Neural cell (in vitro differentiated cells): ENCODE measurements around the gene ROBO1. TPM values are rescaled to one million over a fixed set of nuclear protein-coding genes. Genes with fewer than 3 reads are reported as not detected.
"Not testable (repeated sequence)": the region's sequence is repeated elsewhere in the genome, so short reads cannot be mapped to it uniquely, and the experiment has no call there.

Experiments used
- H2AFZ ChIP-seq: fragments of 200-600, 300-800 bp; sonication (generic), shearing (Covaris generic); 2 replicates; pipeline ENCODE4 v1.6.0; 2014; ENCODE audit warnings: low read depth, mild to moderate bottlenecking, antibody characterized with exemption, low read length, moderate library complexity
- H3F3A ChIP-seq: fragments of 200-600 bp; shearing (Covaris generic); 2 replicates; pipeline ENCODE4 v1.6.1; 2016; ENCODE audit warnings: mild to moderate bottlenecking, moderate library complexity, mixed read lengths, antibody characterized with exemption, low read length; ENCODE audit not compliant: insufficient read depth, poor library complexity, severe bottlenecking
- H3K27ac ChIP-seq: fragments of 200-600, 300-800 bp; sonication (generic), shearing (Covaris generic); 2 replicates; pipeline ENCODE4 v1.5.1; 2014; ENCODE audit warnings: mild to moderate bottlenecking, low read length, moderate library complexity
- H3K27me3 ChIP-seq: fragments of 300-800, 200-600 bp; sonication (generic), shearing (Covaris generic); 2 replicates; pipeline ENCODE4 v1.6.0; 2014; ENCODE audit warnings: mild to moderate bottlenecking, low read depth, low read length, moderate library complexity; ENCODE audit not compliant: insufficient read depth
- H3K36me3 ChIP-seq: fragments of 300-800, 200-600 bp; sonication (generic), shearing (Covaris generic); 2 replicates; pipeline ENCODE4 v1.5.1; 2014; ENCODE audit warnings: mild to moderate bottlenecking, antibody characterized with exemption, low read length, moderate library complexity; ENCODE audit not compliant: insufficient read depth
- H3K4me2 ChIP-seq: fragments of 300-800, 200-600 bp; sonication (generic), shearing (Covaris generic); 2 replicates; pipeline ENCODE4 v1.6.0; 2014; ENCODE audit warnings: mild to moderate bottlenecking, low read length
- H3K4me3 ChIP-seq: fragments of 300-800, 200-600 bp; sonication (generic), shearing (Covaris generic); 2 replicates; pipeline ENCODE4 v1.5.1; 2014; ENCODE audit warnings: mild to moderate bottlenecking, low read length, moderate library complexity
- H3K79me2 ChIP-seq: fragments of 200-600 bp; shearing (Covaris generic); replicated peaks from 2 replicates; pipeline ENCODE4 v1.6.0; 2014; ENCODE audit warnings: mild to moderate bottlenecking, low read length, moderate library complexity; ENCODE audit not compliant: insufficient read depth
- H3K9ac ChIP-seq: fragments of 300-800, 200-600 bp; sonication (generic), shearing (Covaris generic); 2 replicates; pipeline ENCODE4 v1.6.1; 2016; ENCODE audit warnings: mild to moderate bottlenecking, low read length, mixed read lengths
- H3K9me2 ChIP-seq: fragments of 200-600 bp; shearing (Covaris generic); 2 replicates; pipeline ENCODE4 v1.6.1; 2016; ENCODE audit warnings: mild to moderate bottlenecking, low read length, mixed read lengths; ENCODE audit not compliant: insufficient read depth
- H3K9me3 ChIP-seq: fragments of 200-600, 300-800 bp; sonication (generic), shearing (Covaris generic); 2 replicates; pipeline ENCODE4 v1.6.1; 2016; ENCODE audit warnings: mild to moderate bottlenecking, mixed run types, low read length, moderate library complexity, mixed read lengths
- H4K20me1 ChIP-seq: fragments of 200-600 bp; shearing (Covaris generic); 2 replicates; pipeline ENCODE4 v1.6.1; 2016; ENCODE audit warnings: mild to moderate bottlenecking, mixed run types; ENCODE audit not compliant: insufficient read depth
- CTCF ChIP-seq: fragments of 450-650 bp; IDR thresholded peaks from 2 replicates; pipeline ENCODE4 v1.5.1; 2014; ENCODE audit warnings: antibody characterized with exemption, mild to moderate bottlenecking, moderate library complexity; ENCODE audit not compliant: poor library complexity, severe bottlenecking
- EP300 ChIP-seq: fragments of 450-650 bp; conservative IDR thresholded peaks from 2 replicates; pipeline ENCODE4 v1.6.1; 2014; ENCODE audit warnings: antibody characterized with exemption, mild to moderate bottlenecking, moderate library complexity; ENCODE audit not compliant: poor library complexity, severe bottlenecking
- EZH2 ChIP-seq: fragments of 200-600, 300-800 bp; shearing (Covaris generic), sonication (generic); IDR thresholded peaks from 2 replicates; pipeline ENCODE4 v1.6.1; 2014; ENCODE audit warnings: antibody characterized with exemption, low read length, borderline replicate concordance, mild to moderate bottlenecking; ENCODE audit not compliant: insufficient read depth, poor library complexity, severe bottlenecking
- MXI1 ChIP-seq: fragments of 450-650 bp; conservative IDR thresholded peaks from 2 replicates; pipeline ENCODE4 v1.6.1; 2014; ENCODE audit warnings: antibody characterized with exemption, mild to moderate bottlenecking; ENCODE audit not compliant: poor library complexity, severe bottlenecking
- POLR2AphosphoS5 ChIP-seq: IDR thresholded peaks from 2 replicates; pipeline ENCODE4 v1.6.1; 2012
- RAD21 ChIP-seq: fragments of 450-650 bp; conservative IDR thresholded peaks from 2 replicates; pipeline ENCODE4 v1.6.1; 2014; ENCODE audit warnings: antibody characterized with exemption, mild to moderate bottlenecking, moderate library complexity
- REST ChIP-seq: IDR thresholded peaks from 2 replicates; pipeline ENCODE4 v1.6.1; 2012; ENCODE audit warnings: borderline replicate concordance
- SMC3 ChIP-seq: fragments of 450-650 bp; conservative IDR thresholded peaks from 2 replicates; pipeline ENCODE4 v1.6.1; 2014; ENCODE audit warnings: antibody characterized with exemption, mild to moderate bottlenecking, moderate library complexity; ENCODE audit not compliant: poor library complexity
- TAF1 ChIP-seq: IDR thresholded peaks from 2 replicates; pipeline ENCODE4 v1.6.1; 2012; ENCODE audit warnings: low read depth
- polyA plus RNA-seq: library from polyadenylated mRNA; depleted of rRNA; stranded (reverse); fragments of >200 nt; gene quantifications from 2 replicates; pipeline ENCODE4 v1.2.3, GENCODE V29; 2014

Gene ROBO1
- polyA plus RNA-seq, 1 donor from 2014 or later: 183 TPM

GRCh38 chr3:78683284-78683683 is 1084.5 kb downstream of the ROBO1 start:
- Histone ChIP-seq H3K79me2 (no peaks in the 10 kb centered on the region), H3K4me3 (no peak overlapping the region), H3K9ac (no peak overlapping the region), H3K27ac (no peak overlapping the region), H4K20me1 (no peaks in the 10 kb centered on the region), H3K27me3 (no peaks in the 10 kb centered on the region), H3K9me2 (no peaks in the 10 kb centered on the region), H3K9me3 (no peaks in the 10 kb centered on the region), H3F3A (peaks cover 3% of the 10 kb centered on the region), H3K4me2 (no peak overlapping the region), H3K36me3 (peaks cover 13% of the 10 kb centered on the region), H2AFZ (no peak overlapping the region)
- TF ChIP-seq RAD21 (no peak), EP300 (no peak), POLR2AphosphoS5 (no peak), MXI1 (no peak), REST (no peak), TAF1 (no peak), CTCF (no peak), EZH2 (no peak), SMC3 (no peak)

- not testable (repeated sequence) for H3K4me3 ChIP-seq, H3K36me3 ChIP-seq, H3K9me2 ChIP-seq, H4K20me1 ChIP-seq, H2AFZ ChIP-seq, H3K79me2 ChIP-seq, H3K27ac ChIP-seq, H3K27me3 ChIP-seq, H3K9me3 ChIP-seq, H3K4me2 ChIP-seq, H3F3A ChIP-seq, H3K9ac ChIP-seq
Observed at GRCh38 chr3:78675119-78675805, 1092.5 kb downstream of the ROBO1 start.

GRCh38 chr3:78670746-78671145 is 1097.1 kb downstream of the ROBO1 start:
- H3K36me3 ChIP-seq: no peaks in the 10 kb centered on the region
- H3F3A ChIP-seq: no peaks in the 10 kb centered on the region
- TF ChIP-seq MXI1 (no peak), REST (no peak), RAD21 (no peak), TAF1 (no peak), SMC3 (no peak), POLR2AphosphoS5 (no peak)
- no peaks in the 10 kb centered on the region for H3K9me2 ChIP-seq
- H3K4me2 ChIP-seq: no peak overlapping the region
- H3K27ac ChIP-seq: no peak overlapping the region
- no peaks in the 10 kb centered on the region for H3K27me3 ChIP-seq
- H2AFZ ChIP-seq: no peak overlapping the region
- H3K9ac ChIP-seq: no peak overlapping the region
- H4K20me1 ChIP-seq: no peaks in the 10 kb centered on the region
- H3K9me3 ChIP-seq: no peaks in the 10 kb centered on the region
- no peaks in the 10 kb centered on the region for H3K79me2 ChIP-seq
- no peak overlapping the region for H3K4me3 ChIP-seq
